ENCODE measurements around the gene WFDC5.

WFDC5 gene

DNA sequence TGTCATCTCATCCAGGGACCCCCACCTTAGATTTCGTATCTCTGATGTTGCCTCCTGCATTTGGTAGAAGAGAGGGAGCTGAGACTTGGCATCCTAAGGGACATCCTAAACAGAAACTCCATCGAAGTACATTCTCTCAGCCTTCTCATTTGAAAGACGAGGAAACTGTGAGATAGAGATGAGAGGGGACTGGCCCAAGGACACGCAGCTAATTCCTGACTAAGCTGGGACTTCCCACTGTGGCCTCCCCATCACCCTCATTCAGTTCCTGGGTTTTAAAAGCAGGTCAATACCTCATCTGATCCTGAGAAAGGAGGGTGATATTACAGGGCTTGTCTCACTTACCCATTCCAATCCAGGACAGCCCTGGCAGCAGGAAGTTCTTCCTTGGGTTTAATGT lies 855 bp upstream of the WFDC5 start:
- WGBS, 2 experiments (ENCODE audit: insufficient coverage in 2 of 2): 90 to 91% methylated on average over 3 to 4 of the region's 4 CpGs
- Histone ChIP-seq H3K4me3 (ENCODE audit: extremely low read depth, insufficient read depth, low read length, poor library complexity, severe bottlenecking) (no peak overlapping the region), H3K9me3 (ENCODE audit: control insufficient read depth, low read length) (no peaks in the 10 kb centered on the region), H3K36me3 (ENCODE audit: control insufficient read depth, insufficient read depth, low read length) (no peaks in the 10 kb centered on the region), H3K27ac (ENCODE audit: low read depth, low read length, severe bottlenecking) (no peak overlapping the region), H3K4me1 (ENCODE audit: control insufficient read depth, insufficient read depth, low read length, poor library complexity, severe bottlenecking) (no peaks in the 10 kb centered on the region)

DNA sequence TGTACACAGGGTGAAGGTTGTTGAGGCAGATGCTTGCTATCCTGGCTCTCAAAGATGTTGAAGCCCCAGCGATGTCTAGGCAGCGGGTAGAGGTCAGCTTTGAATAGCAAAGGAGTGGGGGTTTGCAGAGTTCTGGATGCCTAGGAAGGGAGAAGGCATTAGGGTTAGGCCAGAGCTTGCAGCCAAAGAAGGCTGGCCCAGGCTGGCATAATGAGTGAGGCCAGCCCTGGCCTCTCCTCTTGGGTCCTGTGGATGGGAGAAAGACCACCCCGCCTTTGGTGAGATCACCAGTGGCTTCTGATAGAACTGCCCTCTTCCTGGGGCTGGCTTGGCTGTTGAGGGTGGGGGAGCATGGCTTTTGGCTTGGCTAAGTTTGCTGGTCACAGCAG lies 406 bp upstream of the WFDC5 start:
- Histone ChIP-seq H3K27ac (ENCODE audit: low read depth, low read length, severe bottlenecking) (no peak overlapping the region), H3K9me3 (ENCODE audit: control insufficient read depth, low read length) (no peaks in the 10 kb centered on the region), H3K4me1 (ENCODE audit: control insufficient read depth, insufficient read depth, low read length, poor library complexity, severe bottlenecking) (no peaks in the 10 kb centered on the region), H3K4me3 (ENCODE audit: extremely low read depth, insufficient read depth, low read length, poor library complexity, severe bottlenecking) (no peak overlapping the region), H3K36me3 (ENCODE audit: control insufficient read depth, insufficient read depth, low read length) (no peaks in the 10 kb centered on the region)
- 83 to 91% methylated on average over 3 of the region's 3 CpGs for WGBS, 2 experiments (ENCODE audit: insufficient coverage in 2 of 2)

DNA sequence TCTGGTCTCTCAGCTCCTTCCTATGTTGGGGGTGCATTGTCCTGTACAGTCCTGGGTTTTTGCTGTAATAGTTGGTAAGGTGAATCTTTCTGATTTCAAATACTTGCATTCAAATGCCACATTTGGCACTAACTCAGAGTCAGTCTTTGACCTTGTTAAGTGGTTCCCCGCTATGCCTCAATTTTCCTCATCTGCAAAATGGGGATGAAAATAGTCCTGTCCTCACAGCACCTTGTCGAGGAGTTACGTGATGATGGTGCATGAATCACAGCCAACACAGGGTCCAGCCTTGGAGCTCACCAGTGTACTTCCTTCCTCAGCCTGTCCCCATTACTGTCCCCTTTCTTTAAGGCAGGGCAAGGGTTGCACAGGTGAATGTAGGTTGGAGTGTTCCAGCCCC lies 1.1 kb downstream of the WFDC5 start:
- Histone ChIP-seq H3K36me3 (ENCODE audit: control insufficient read depth, insufficient read depth, low read length) (no peaks in the 10 kb centered on the region), H3K27ac (ENCODE audit: low read depth, low read length, severe bottlenecking) (no peak overlapping the region), H3K4me3 (ENCODE audit: extremely low read depth, insufficient read depth, low read length, poor library complexity, severe bottlenecking) (no peak overlapping the region), H3K4me1 (ENCODE audit: control insufficient read depth, insufficient read depth, low read length, poor library complexity, severe bottlenecking) (no peaks in the 10 kb centered on the region), H3K9me3 (ENCODE audit: control insufficient read depth, low read length) (no peaks in the 10 kb centered on the region)
- 87 to 93% methylated on average over 3 of the region's 3 CpGs for WGBS, 2 experiments (ENCODE audit: insufficient coverage in 2 of 2)

DNA sequence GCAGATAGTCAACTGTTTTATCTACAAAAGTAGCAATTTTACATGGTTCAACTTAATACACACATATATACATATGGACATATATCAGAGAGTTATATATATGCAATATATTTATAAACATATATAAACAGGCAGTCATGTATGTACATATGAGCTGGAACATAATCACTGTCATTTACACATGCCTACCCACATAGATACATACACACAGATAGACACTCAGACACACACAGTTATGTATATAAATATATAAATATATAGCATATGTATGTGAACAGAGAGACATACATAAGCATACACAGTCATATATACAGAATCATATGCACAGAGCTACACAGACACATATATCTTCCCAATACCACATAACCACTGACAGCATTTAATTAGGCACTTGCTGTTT lies 2.2 kb downstream of the WFDC5 start:
- no peak overlapping the region for H3K27ac ChIP-seq (ENCODE audit: low read depth, low read length, severe bottlenecking)
- H3K36me3 ChIP-seq (ENCODE audit: control insufficient read depth, insufficient read depth, low read length): no peaks in the 10 kb centered on the region
- H3K4me1 ChIP-seq (ENCODE audit: control insufficient read depth, insufficient read depth, low read length, poor library complexity, severe bottlenecking): no peaks in the 10 kb centered on the region
- H3K9me3 ChIP-seq (ENCODE audit: control insufficient read depth, low read length): no peaks in the 10 kb centered on the region
- no peak overlapping the region for H3K4me3 ChIP-seq (ENCODE audit: extremely low read depth, insufficient read depth, low read length, poor library complexity, severe bottlenecking)

DNA sequence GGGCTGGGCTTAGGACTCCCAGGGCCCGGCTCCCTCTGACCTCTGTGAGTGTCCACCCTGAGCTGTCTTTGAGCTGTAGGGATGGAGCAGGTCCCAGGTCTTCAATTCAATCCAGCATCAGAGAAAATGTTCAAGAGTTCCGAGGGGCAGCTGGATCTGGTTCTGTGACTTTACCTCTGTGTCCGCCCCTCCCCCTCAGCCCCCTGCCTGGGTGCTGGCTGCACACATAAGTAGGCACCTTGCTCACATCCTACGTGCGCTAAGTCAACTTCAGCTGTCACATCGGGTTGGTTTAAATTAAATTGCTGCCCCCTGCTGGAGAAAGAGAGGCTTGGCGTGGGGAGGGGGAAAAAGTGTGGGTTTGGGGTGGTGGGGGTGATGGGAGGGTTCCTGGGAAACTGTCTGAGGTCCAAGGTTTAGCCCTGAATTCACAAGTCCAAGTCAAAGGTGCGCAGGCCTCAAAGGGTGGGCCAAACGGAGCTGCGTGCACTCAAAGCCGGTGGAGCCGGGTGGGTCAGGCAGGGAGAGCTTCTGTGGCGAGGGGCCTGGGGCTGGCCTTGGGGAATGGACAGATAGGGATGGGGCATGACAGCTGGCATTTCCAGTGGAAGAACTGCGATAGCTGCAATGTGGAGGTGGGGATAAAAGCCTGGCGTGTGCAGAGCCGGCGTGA lies 3.0 kb downstream of the WFDC5 start:
- Histone ChIP-seq H3K9me3 (ENCODE audit: control insufficient read depth, low read length) (no peaks in the 10 kb centered on the region), H3K27ac (ENCODE audit: low read depth, low read length, severe bottlenecking) (no peak overlapping the region)
- 63 to 90% methylated on average over 11 of the region's 17 CpGs for WGBS, 2 experiments (ENCODE audit: insufficient coverage in 2 of 2)

DNA sequence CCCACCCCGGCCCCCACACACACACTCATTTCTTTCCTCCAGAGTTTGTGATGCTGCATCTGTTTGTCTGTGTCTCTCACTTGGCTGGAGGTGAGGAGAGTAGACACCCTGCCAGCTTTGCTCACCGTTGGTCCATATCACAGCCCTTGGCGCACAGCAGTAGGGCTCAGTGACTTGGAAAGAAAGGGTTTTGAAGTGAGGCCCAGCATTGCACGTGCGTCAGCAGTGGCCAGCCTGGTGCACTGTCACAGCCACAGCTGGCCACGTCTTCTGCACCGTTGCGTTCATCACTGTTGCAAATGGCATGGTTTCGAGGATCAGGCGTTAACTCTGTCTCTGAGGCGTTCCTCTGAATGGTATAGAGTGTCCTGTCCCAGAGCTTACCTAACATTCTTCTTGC lies 3.7 kb downstream of the WFDC5 start:
- H3K4me3 ChIP-seq (ENCODE audit: extremely low read depth, insufficient read depth, low read length, poor library complexity, severe bottlenecking): no peak overlapping the region
- no peak overlapping the region for H3K27ac ChIP-seq (ENCODE audit: low read depth, low read length, severe bottlenecking)
- H3K36me3 ChIP-seq (ENCODE audit: control insufficient read depth, insufficient read depth, low read length): no peaks in the 10 kb centered on the region
- 92% methylated on average over 10 of the region's 11 CpGs for WGBS, 2 experiments (ENCODE audit: insufficient coverage in 2 of 2)
- no peaks in the 10 kb centered on the region for H3K9me3 ChIP-seq (ENCODE audit: control insufficient read depth, low read length)
- no peaks in the 10 kb centered on the region for H3K4me1 ChIP-seq (ENCODE audit: control insufficient read depth, insufficient read depth, low read length, poor library complexity, severe bottlenecking)

More for the DNA sequence above, 3.0 kb downstream of the WFDC5 start:
- H3K4me1 ChIP-seq (ENCODE audit: control insufficient read depth, insufficient read depth, low read length, poor library complexity, severe bottlenecking): no peaks in the 10 kb centered on the region
- H3K4me3 ChIP-seq (ENCODE audit: extremely low read depth, insufficient read depth, low read length, poor library complexity, severe bottlenecking): no peak overlapping the region
- no peaks in the 10 kb centered on the region for H3K36me3 ChIP-seq (ENCODE audit: control insufficient read depth, insufficient read depth, low read length)

DNA sequence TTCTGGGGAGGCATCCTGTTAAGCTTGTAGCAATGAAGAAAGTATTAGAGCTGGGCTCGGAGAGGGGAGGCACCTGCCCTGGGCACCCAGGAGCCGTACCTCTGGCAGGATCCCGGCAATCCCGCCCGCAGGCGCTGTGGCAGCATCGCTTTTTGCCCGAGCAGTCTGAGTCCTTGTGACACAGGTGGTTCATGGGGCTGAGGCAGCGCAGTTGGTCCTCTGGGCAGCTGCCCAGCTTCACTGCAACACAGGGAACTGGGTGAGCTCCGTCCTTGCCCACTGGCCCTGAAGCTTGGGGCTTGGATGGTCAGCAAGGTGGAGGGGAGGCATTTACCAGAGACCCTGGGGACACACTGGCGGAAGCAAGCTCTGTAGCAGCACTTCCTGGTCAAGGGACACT lies 4.7 kb downstream of the WFDC5 start:
- no peaks in the 10 kb centered on the region for H3K4me1 ChIP-seq (ENCODE audit: control insufficient read depth, insufficient read depth, low read length, poor library complexity, severe bottlenecking)
- no peaks in the 10 kb centered on the region for H3K36me3 ChIP-seq (ENCODE audit: control insufficient read depth, insufficient read depth, low read length)
- H3K4me3 ChIP-seq (ENCODE audit: extremely low read depth, insufficient read depth, low read length, poor library complexity, severe bottlenecking): no peak overlapping the region
- 97 to 98% methylated on average over 11 of the region's 11 CpGs for WGBS, 2 experiments (ENCODE audit: insufficient coverage in 2 of 2)
- no peaks in the 10 kb centered on the region for H3K9me3 ChIP-seq (ENCODE audit: control insufficient read depth, low read length)
- H3K27ac ChIP-seq (ENCODE audit: low read depth, low read length, severe bottlenecking): no peak overlapping the region

DNA sequence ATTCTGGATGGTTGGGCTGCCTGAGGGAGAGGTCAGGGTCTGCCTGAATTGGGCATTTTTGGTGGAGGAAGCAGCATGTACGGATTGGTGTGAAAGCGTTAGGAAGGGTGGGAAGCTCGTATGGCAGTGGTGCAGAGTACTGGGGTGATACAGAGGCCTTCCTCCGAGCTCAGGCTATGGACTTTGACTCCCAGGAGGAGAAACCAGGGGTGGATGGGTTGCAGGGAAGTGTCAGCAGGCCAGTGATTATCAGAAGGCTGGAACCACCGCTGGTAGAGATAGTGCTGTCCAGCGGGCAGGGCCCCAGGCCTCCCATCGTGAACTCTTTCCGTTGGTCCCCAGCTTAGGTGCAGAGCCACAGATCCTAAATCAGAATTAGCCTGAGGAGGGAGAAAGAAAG lies 5.3 kb downstream of the WFDC5 start:
- Histone ChIP-seq H3K9me3 (ENCODE audit: control insufficient read depth, low read length) (no peaks in the 10 kb centered on the region), H3K36me3 (ENCODE audit: control insufficient read depth, insufficient read depth, low read length) (no peaks in the 10 kb centered on the region), H3K4me1 (ENCODE audit: control insufficient read depth, insufficient read depth, low read length, poor library complexity, severe bottlenecking) (peaks cover 5% of the 10 kb centered on the region), H3K4me3 (ENCODE audit: extremely low read depth, insufficient read depth, low read length, poor library complexity, severe bottlenecking) (no peak overlapping the region), H3K27ac (ENCODE audit: low read depth, low read length, severe bottlenecking) (no peak overlapping the region)
- WGBS, 2 experiments (ENCODE audit: insufficient coverage in 2 of 2): 88 to 91% methylated on average over 5 to 8 of the region's 8 CpGs

DNA sequence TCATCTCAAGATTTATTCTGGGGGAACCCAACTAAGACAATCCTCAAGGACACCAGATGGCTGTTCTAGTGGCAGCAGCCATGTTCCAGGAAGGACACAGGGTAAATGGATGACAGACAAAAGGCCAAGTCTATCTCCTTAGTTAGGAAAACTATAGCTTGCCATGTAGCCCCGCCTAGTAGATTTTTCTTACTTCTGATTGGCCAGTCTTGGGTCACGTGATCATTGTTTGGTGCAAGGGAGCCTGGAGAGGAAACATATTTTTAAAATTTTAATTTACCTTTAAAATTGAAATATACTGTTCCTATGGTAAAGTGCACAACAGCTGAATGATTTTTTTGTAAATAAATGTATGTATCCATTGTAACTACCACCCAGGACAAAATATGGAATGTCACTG lies 9.7 kb downstream of the WFDC5 start:
- Histone ChIP-seq H3K4me1 (ENCODE audit: control insufficient read depth, insufficient read depth, low read length, poor library complexity, severe bottlenecking) (peaks cover 14% of the 10 kb centered on the region), H3K4me3 (ENCODE audit: extremely low read depth, insufficient read depth, low read length, poor library complexity, severe bottlenecking) (no peak overlapping the region), H3K36me3 (ENCODE audit: control insufficient read depth, insufficient read depth, low read length) (no peaks in the 10 kb centered on the region), H3K27ac (ENCODE audit: low read depth, low read length, severe bottlenecking) (peak overlapping the region; percentile 11), H3K9me3 (ENCODE audit: control insufficient read depth, low read length) (no peaks in the 10 kb centered on the region)
- no CpG with 5 or more reads among the region's 2 CpGs for WGBS, 2 experiments (ENCODE audit: insufficient coverage in 2 of 2)

DNA sequence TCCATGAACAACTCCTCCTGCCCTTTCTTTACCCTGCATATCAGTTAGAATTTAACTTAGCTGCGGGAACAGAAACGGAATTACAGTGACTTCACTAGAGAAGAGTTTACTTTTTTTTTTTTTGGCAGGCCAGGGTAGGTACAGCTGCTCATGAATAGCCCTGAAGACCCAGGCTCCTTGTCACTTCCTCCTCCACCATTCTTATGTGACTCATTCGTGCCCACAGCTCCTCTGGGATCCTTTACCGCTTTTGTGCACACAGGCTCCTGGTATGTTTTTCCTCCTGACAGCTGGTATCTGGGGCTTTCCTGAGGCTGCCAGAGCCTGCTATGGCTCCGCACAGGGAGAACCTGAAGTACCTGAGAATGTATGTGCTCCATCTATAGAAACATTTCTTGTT lies 10.2 kb downstream of the WFDC5 start:
- H3K36me3 ChIP-seq (ENCODE audit: control insufficient read depth, insufficient read depth, low read length): no peaks in the 10 kb centered on the region
- 79 to 97% methylated on average over 2 to 3 of the region's 5 CpGs for WGBS, 2 experiments (ENCODE audit: insufficient coverage in 2 of 2)
- H3K4me3 ChIP-seq (ENCODE audit: extremely low read depth, insufficient read depth, low read length, poor library complexity, severe bottlenecking): no peak overlapping the region
- no peaks in the 10 kb centered on the region for H3K9me3 ChIP-seq (ENCODE audit: control insufficient read depth, low read length)
- H3K27ac ChIP-seq (ENCODE audit: low read depth, low read length, severe bottlenecking): peak overlapping the region; percentile 48
- H3K4me1 ChIP-seq (ENCODE audit: control insufficient read depth, insufficient read depth, low read length, poor library complexity, severe bottlenecking): peaks cover 14% of the 10 kb centered on the region

DNA sequence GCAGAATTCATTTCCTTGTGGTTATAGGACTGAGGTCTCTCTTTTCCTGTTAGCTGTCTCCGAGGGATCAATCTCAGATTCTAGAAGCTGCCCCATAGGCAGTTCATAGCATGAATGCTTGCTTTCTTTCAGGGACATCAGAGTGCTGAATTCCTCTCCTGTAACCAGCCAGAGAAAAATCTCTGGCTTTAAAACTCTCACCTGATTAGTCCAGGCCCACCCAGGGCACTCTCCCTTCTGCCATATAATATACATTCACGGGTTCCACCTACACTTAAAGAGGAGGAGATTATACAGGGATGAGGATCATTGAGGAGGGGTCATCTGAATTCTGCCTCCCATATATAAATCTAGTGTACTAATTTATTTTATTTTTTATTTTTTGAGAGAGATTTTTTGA lies 11.9 kb downstream of the WFDC5 start:
- H3K4me1 ChIP-seq (ENCODE audit: control insufficient read depth, insufficient read depth, low read length, poor library complexity, severe bottlenecking): peaks cover 14% of the 10 kb centered on the region

More for the DNA sequence above, 11.9 kb downstream of the WFDC5 start:
- Histone ChIP-seq H3K9me3 (ENCODE audit: control insufficient read depth, low read length) (no peaks in the 10 kb centered on the region), H3K36me3 (ENCODE audit: control insufficient read depth, insufficient read depth, low read length) (no peaks in the 10 kb centered on the region), H3K27ac (ENCODE audit: low read depth, low read length, severe bottlenecking) (no peak overlapping the region), H3K4me3 (ENCODE audit: extremely low read depth, insufficient read depth, low read length, poor library complexity, severe bottlenecking) (no peak overlapping the region)
- WGBS, 2 experiments (ENCODE audit: insufficient coverage in 2 of 2): 100% methylated on average over 1 of the region's 2 CpGs

All from mesodermal cell (in vitro differentiated cells).